OCI-LY3 (cell line): ENCODE data around the gene DPYD.

Experiments
- H2AFZ ChIP-seq: fragments of 200-600, 300-600 bp; shearing (Covaris generic); 2 replicates; pipeline ENCODE4 v1.6.0; 2014; ENCODE audit warnings: antibody characterized with exemption, low read depth, low read length
- H3K27ac ChIP-seq: fragments of 200-600, 300-600 bp; sonication (generic); 2 replicates; pipeline ENCODE4 v1.5.1; 2014; ENCODE audit warnings: mild to moderate bottlenecking, low read length, moderate library complexity, mixed read lengths
- H3K27me3 ChIP-seq: fragments of 200-600, 300-600 bp; sonication (generic); 2 replicates; pipeline ENCODE4 v1.6.1; 2014; ENCODE audit warnings: low read depth, low read length, mixed read lengths
- H3K36me3 ChIP-seq: fragments of 200-600, 300-600 bp; sonication (generic); replicated peaks from 2 replicates; pipeline ENCODE3; 2014; ENCODE audit warnings: low read depth, low read length, mixed read lengths
- H3K4me1 ChIP-seq: fragments of 300-600, 200-600 bp; sonication (generic); 2 replicates; pipeline ENCODE4 v1.6.1; 2014; ENCODE audit warnings: low read length, mixed read lengths
- H3K4me2 ChIP-seq: fragments of 200-600, 300-600 bp; sonication (generic); 2 replicates; pipeline ENCODE4 v1.6.1; 2014; ENCODE audit warnings: low read length, mixed read lengths
- H3K4me3 ChIP-seq: fragments of 300-600, 200-600 bp; sonication (generic); 2 replicates; pipeline ENCODE4 v1.5.1; 2014; ENCODE audit warnings: antibody characterized with exemption, mild to moderate bottlenecking, low read length, moderate library complexity
- H3K79me2 ChIP-seq: fragments of 300-600, 200-600 bp; shearing (Covaris generic); 2 replicates; pipeline ENCODE4 v1.6.1; 2014; ENCODE audit warnings: mild to moderate bottlenecking, low read length, mixed read lengths
- H3K9ac ChIP-seq: fragments of 300-600, 200-600 bp; shearing (Covaris generic); 2 replicates; pipeline ENCODE4 v1.6.0; 2014; ENCODE audit warnings: mild to moderate bottlenecking, low read length, moderate library complexity
- H3K9me3 ChIP-seq: fragments of 200-600, 300-600 bp; shearing (Covaris generic); 2 replicates; pipeline ENCODE4 v1.6.1; 2014; ENCODE audit warnings: low read length, mixed read lengths; ENCODE audit not compliant: insufficient read depth
- H4K20me1 ChIP-seq: fragments of 200-600, 300-600 bp; sonication (generic); 2 replicates; pipeline ENCODE4 v1.6.1; 2016; ENCODE audit warnings: low read length, mixed read lengths; ENCODE audit not compliant: insufficient read depth
- EZH2phosphoT487 ChIP-seq: fragments of 200-600 bp; shearing (Covaris generic); IDR thresholded peaks from 2 replicates; pipeline ENCODE4 v1.6.1; 2018; ENCODE audit warnings: antibody characterized with exemption, mixed run types, low read depth
- TF ChIP-seq, protein P1 (sequence below): fragments of 200-600, 300-600 bp; sonication (generic); IDR thresholded peaks from 2 replicates; pipeline ENCODE4 v1.5.1; 2014; ENCODE audit warnings: antibody characterized with exemption, low read length, low read depth

Gene DPYD

DNA sequence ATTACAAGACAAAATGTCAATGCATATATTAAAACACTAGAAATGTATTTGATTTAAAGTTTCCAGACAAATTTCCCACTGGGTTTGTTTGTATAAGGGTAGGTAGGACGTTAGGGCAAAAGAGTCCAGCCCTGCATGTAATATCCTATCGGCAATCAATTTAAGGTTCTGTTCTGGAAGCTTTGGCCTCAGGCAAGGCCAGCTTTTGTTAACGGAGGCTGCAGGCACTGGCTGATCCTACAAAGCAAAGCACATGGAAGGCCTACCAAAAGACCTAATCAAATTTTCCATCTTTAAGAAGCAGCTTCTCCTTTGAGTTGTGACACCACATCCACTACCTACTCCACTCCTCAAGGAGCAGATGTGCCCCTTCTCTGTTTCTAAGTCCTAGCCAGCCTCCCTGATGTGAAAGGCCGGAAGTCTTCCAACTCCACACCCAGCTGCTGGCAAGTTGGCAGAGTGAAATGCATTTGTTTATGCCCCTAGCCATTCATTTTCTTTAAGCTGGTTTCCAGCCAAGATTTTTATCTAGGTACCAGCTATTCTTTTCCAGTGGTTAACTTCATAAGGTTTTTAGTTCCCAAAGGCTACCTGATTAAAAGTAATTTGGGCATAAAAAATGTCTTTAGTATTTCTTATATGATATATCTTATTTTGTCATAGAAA is 746.7 kb downstream of the DPYD start:
- H3K4me1 ChIP-seq = no peaks in the 10 kb centered on the region
- no peak overlapping the region for H2AFZ ChIP-seq
- no peak overlapping the region for H3K4me3 ChIP-seq
- H3K4me2 ChIP-seq = no peak overlapping the region
- H3K9ac ChIP-seq = no peak overlapping the region
- H4K20me1 ChIP-seq = no peaks in the 10 kb centered on the region
- no peak for TF ChIP-seq EZH2phosphoT487
- TF ChIP-seq, protein P1, sequence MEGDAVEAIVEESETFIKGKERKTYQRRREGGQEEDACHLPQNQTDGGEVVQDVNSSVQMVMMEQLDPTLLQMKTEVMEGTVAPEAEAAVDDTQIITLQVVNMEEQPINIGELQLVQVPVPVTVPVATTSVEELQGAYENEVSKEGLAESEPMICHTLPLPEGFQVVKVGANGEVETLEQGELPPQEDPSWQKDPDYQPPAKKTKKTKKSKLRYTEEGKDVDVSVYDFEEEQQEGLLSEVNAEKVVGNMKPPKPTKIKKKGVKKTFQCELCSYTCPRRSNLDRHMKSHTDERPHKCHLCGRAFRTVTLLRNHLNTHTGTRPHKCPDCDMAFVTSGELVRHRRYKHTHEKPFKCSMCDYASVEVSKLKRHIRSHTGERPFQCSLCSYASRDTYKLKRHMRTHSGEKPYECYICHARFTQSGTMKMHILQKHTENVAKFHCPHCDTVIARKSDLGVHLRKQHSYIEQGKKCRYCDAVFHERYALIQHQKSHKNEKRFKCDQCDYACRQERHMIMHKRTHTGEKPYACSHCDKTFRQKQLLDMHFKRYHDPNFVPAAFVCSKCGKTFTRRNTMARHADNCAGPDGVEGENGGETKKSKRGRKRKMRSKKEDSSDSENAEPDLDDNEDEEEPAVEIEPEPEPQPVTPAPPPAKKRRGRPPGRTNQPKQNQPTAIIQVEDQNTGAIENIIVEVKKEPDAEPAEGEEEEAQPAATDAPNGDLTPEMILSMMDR = no peak
- no peaks in the 10 kb centered on the region for H3K79me2 ChIP-seq
- no peaks in the 10 kb centered on the region for H3K27me3 ChIP-seq
- H3K27ac ChIP-seq = no peak overlapping the region
- no peaks in the 10 kb centered on the region for H3K9me3 ChIP-seq
- H3K36me3 ChIP-seq = no peaks in the 10 kb centered on the region

DNA sequence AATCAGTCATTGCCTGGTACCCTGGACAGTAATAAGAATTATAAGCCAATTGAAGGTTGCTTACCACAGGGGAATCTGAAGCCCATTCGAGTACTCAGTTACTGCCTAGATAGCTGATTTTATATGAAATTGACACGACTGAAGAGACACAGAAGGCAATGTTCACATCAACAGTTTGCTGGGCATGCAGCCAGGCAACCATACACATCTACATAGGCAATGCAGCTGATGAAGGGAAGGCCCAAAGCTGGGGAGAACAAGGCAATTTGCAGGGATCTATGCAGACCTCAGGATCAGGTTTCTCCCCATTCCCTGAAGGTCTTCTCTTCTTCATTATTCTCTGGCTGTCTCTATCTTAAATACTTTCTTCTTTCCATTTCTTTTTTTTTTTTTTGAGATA is 750.5 kb downstream of the DPYD start:
- no peak overlapping the region for H3K9ac ChIP-seq
- no peaks in the 10 kb centered on the region for H3K9me3 ChIP-seq

DNA sequence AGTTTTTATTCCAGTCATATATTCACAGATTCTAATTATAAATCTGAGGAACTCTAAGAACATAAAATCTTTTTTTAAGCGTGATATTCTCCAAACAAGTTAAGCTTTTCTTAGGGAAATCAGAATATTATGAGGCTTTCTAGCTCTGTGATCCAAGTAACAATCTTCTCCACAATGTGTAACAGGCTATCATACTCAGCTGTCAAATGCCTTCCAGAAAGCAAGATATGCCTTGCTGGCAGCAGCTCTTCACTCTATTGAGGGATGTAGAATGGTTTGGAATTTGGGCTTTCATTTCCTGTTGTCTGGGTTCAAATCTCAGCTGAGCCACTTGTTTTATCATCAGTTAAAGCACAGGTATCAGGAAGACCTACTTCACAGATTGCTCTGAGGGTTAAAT is 752.8 kb downstream of the DPYD start:
- H3K9me3 ChIP-seq = no peaks in the 10 kb centered on the region
- H3K27ac ChIP-seq = no peak overlapping the region
- peaks cover 11% of the 10 kb centered on the region for H3K4me1 ChIP-seq
- H3K79me2 ChIP-seq = no peaks in the 10 kb centered on the region
- H3K4me3 ChIP-seq = no peak overlapping the region
- H3K27me3 ChIP-seq = peaks cover 3% of the 10 kb centered on the region; the same call in 1 of the 2 replicates
- no peaks in the 10 kb centered on the region for H4K20me1 ChIP-seq
- H3K4me2 ChIP-seq = no peak overlapping the region
- H2AFZ ChIP-seq = no peak overlapping the region
- no peak overlapping the region for H3K9ac ChIP-seq
- no peaks in the 10 kb centered on the region for H3K36me3 ChIP-seq
- no peak for TF ChIP-seq EZH2phosphoT487
- TF ChIP-seq, protein P1 = no peak

More for the DNA sequence above, 750.5 kb downstream of the DPYD start:
- TF ChIP-seq, protein P1 = no peak
- TF ChIP-seq EZH2phosphoT487 = no peak
- no peak overlapping the region for H3K4me3 ChIP-seq
- no peak overlapping the region for H3K27ac ChIP-seq
- no peaks in the 10 kb centered on the region for H3K4me1 ChIP-seq
- H3K4me2 ChIP-seq = no peak overlapping the region
- no peaks in the 10 kb centered on the region for H4K20me1 ChIP-seq
- no peaks in the 10 kb centered on the region for H3K36me3 ChIP-seq
- no peaks in the 10 kb centered on the region for H3K79me2 ChIP-seq
- peaks cover 3% of the 10 kb centered on the region; the same call in 1 of the 2 replicates for H3K27me3 ChIP-seq
- no peak overlapping the region for H2AFZ ChIP-seq

DNA sequence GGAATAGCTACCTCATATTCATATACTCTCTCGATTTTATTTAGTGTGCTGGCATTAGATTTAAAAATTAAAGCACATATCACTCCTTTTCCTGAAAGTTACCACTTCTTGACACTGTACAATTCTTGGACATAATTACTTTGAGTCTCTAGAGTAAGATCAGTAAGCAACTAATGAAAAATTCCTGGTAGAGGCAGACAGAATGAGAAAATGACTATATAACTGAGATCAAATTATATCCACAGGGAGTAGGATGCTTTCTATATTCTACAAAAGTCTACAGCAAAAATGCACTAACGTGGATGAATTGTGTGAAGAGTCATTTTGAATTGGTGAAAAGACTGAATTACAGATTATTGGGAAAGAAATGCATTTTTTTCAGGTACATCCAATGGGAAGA is 753.6 kb downstream of the DPYD start:
- Histone ChIP-seq H3K36me3 (no peaks in the 10 kb centered on the region), H4K20me1 (no peaks in the 10 kb centered on the region)
- TF ChIP-seq, protein P1 = no peak
- no peak for TF ChIP-seq EZH2phosphoT487

More for the DNA sequence above, 753.6 kb downstream of the DPYD start:
- Histone ChIP-seq H3K4me1 (peaks cover 11% of the 10 kb centered on the region), H2AFZ (no peak overlapping the region), H3K4me3 (no peak overlapping the region), H3K4me2 (no peak overlapping the region), H3K27me3 (peaks cover 3% of the 10 kb centered on the region; the same call in 1 of the 2 replicates), H3K79me2 (no peaks in the 10 kb centered on the region), H3K9me3 (no peaks in the 10 kb centered on the region), H3K27ac (no peak overlapping the region), H3K9ac (no peak overlapping the region)
